HG03442 (cell line): ENCODE data around the gene PARP11.

Experiments used
- ATAC-seq: cut with Tn5 transposase; IDR thresholded peaks from one replicate; pipeline ENCODE4 v1.9.1; 2021; ENCODE audit warnings: mild to moderate bottlenecking, moderate library complexity; ENCODE audit not compliant: unreplicated experiment

The PARP11 gene, protein sequence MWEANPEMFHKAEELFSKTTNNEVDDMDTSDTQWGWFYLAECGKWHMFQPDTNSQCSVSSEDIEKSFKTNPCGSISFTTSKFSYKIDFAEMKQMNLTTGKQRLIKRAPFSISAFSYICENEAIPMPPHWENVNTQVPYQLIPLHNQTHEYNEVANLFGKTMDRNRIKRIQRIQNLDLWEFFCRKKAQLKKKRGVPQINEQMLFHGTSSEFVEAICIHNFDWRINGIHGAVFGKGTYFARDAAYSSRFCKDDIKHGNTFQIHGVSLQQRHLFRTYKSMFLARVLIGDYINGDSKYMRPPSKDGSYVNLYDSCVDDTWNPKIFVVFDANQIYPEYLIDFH

GRCh38 chr12:3872800-3873636 is at the start of gene PARP11:
PARP11 (minus strand) TSS chr12:3873399; CDS start chr12:3873229, 170 bp downstream.
- peak; percentile 95 for ATAC-seq

GRCh38 chr12:3922033-3922432 is 48.8 kb upstream of the PARP11 start:
- no peak for ATAC-seq

GRCh38 chr12:3921526-3921925 is 48.3 kb upstream of the PARP11 start:
- no peak for ATAC-seq

GRCh38 chr12:3921151-3921471 is 47.9 kb upstream of the PARP11 start:
- no peak for ATAC-seq

GRCh38 chr12:3920351-3921150 is 47.4 kb upstream of the PARP11 start:
- no peak for ATAC-seq

DNA sequence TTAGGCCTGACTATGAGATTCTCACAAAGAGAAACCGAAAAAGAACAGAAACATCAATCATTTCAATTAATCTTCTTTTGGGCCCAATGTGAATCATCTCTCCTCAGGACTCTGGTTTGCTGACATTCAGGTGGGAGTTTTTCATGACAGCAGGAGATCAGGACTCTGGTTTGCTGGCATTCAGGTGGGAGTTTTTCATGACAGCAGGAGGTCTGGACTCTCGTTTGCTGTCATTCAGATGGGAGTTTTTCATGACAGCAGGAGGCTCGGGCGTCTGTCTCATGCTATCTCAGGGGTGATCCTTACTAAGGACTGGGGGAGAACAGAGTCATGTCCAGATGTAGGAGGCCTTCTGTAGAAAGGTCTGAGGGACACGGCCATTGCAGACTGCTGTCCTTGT is 40.1 kb upstream of the PARP11 start:
- no peak for ATAC-seq

- ATAC-seq = no peak
These were observed 39.7 kb upstream of the PARP11 start for GRCh38 chr12:3912863-3913262.

GRCh38 chr12:3911409-3911808 is 38.2 kb upstream of the PARP11 start:
- no peak for ATAC-seq

GRCh38 chr12:3905664-3906063 is 32.5 kb upstream of the PARP11 start:
- ATAC-seq = no peak

GRCh38 chr12:3904999-3905398 is 31.8 kb upstream of the PARP11 start:
- no peak for ATAC-seq

GRCh38 chr12:3902921-3903320 is 29.7 kb upstream of the PARP11 start:
- ATAC-seq = no peak

DNA sequence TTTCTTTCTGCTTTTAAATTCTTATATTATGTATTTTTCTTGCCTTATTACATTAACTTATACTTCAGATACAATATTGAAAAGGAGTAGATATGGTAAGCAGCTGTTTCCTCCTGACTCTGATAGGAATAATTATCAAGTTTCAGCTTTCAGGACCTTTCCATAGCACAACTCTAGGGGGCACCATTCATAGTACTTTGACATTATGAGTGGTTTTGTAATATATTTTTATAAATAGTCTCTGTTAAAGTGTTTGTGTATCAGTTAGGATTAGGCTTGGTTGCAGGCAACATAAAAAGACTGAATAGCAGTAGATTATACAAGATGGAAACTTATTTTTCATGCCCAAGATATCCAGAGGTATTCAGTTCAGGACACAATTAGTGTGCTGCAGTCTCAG is 27.9 kb upstream of the PARP11 start:
- ATAC-seq = no peak

DNA sequence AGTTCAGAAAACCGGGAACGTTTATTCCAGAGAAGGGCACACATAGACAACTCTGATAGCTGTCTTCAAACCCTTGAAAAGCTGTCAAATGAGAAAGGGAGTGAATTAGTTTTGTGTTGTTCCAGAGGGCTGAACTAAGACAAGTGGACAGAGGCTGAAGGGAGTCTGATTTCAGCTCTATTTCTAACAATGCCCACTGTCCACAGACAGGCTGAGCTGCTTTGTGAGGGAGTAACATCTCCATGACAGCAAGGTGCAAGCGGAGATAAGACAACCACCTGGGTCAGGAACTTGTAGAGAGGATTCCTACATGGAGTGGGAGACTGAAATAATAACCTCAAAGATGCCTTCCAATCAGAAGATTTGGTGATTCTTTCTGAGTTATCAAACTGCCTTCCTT is 25.6 kb upstream of the PARP11 start:
- no peak for ATAC-seq

- no peak for ATAC-seq
These were observed 24.3 kb upstream of the PARP11 start for GRCh38 chr12:3897371-3897971.

- no peak for ATAC-seq
These were observed 23.7 kb upstream of the PARP11 start for GRCh38 chr12:3896801-3897351.

GRCh38 chr12:3896356-3896755 is 23.2 kb upstream of the PARP11 start:
- no peak for ATAC-seq

GRCh38 chr12:3892631-3893030 is 19.4 kb upstream of the PARP11 start:
- ATAC-seq = no peak

DNA sequence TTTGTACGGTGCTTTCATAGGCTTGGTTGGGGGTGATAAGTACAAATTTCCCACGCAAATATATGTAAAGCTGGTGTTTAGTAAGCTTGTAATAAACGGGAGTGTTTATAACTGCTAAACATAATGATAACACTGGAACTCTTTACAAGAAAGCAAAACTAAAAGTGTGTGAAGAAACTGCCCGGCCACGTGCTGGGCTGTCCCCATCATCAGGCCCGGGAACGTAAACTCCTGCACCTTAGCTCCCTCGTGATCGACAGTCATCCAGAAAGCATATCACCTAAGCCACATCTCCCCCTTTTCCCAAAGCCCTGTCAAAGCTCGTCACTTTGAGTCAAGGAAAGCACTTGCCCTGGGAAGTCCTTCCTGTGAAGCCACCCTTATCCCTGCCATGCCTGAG is 18.0 kb upstream of the PARP11 start:
- no peak for ATAC-seq

- ATAC-seq = no peak
These were observed 15.5 kb upstream of the PARP11 start for GRCh38 chr12:3888659-3889058.

GRCh38 chr12:3885277-3886094 is 12.3 kb upstream of the PARP11 start:
- ATAC-seq = no peak
